ENCODE results near the gene NMRAL1.

Gene NMRAL1

DNA sequence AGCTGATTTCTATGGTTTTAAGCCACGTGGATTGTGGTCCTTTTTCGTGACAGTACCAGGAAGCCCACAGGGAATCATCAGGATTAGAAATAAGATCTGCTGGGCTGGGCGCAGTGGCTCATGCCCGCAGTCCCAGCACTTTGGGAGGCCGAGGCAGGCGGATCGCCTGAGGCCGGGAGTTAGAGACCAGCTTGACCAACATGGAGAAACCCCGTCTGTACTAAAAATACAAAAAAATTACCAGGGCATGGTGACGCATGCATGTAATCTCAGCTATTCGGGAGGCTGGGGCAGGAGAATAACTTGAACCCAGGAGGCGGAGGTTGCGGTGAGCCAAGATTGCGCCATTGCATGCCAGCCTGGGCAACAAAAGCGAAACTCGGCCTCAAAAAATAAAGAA is 6.5 kb downstream of the NMRAL1 start:
- TF ChIP-seq GATA1 (IDR thresholded peaks at IDR 0.05; ENCODE audit: low read depth, low read length) (no peak), POLR2A (IDR thresholded peaks at IDR 0.05; ENCODE audit: low read length) (no peak)
- DNase-seq = no peak

DNA sequence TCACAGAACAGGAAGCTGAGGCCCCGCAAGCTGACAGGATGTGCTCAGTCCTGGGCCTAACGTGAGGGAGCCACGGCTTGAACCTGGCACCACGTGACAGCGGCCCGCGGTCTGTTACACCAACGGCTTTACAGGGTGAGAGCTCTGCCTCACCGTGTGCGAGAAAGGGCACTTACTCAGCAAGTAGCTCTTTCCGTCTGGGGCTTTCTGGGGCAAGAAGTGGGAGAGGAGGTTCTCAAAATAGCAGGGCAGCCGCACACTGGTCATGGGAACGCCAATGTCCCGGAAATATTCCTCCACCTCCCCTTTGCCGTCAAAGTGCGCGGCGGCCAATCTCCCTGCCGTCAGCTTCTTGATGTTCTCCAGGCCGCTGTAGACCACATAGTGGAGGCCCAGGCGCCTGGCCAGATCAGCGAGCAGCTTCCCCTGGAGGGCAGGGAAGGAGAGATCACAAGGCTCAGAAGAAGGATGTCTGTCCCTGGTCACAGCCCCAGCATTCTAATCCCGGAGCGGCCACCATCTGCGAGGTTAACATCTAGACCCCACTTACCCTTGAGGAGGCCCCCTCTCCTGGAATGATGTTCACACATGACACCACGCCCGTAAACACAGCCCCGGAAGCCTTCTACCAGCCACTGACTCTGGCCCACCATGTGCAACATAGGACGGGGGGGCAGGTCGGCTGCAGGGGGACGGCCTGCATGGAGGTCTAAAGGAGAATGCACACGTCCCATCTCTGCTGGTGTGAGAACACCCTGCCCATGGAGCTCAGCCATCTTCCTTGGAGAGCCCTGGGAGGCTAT is 8.2 kb downstream of the NMRAL1 start:
- no peak for DNase-seq
- peak; percentile 5 for TF ChIP-seq POLR2A (IDR thresholded peaks at IDR 0.05; ENCODE audit: low read length)
- no peak for TF ChIP-seq GATA1 (IDR thresholded peaks at IDR 0.05; ENCODE audit: low read depth, low read length)

DNA sequence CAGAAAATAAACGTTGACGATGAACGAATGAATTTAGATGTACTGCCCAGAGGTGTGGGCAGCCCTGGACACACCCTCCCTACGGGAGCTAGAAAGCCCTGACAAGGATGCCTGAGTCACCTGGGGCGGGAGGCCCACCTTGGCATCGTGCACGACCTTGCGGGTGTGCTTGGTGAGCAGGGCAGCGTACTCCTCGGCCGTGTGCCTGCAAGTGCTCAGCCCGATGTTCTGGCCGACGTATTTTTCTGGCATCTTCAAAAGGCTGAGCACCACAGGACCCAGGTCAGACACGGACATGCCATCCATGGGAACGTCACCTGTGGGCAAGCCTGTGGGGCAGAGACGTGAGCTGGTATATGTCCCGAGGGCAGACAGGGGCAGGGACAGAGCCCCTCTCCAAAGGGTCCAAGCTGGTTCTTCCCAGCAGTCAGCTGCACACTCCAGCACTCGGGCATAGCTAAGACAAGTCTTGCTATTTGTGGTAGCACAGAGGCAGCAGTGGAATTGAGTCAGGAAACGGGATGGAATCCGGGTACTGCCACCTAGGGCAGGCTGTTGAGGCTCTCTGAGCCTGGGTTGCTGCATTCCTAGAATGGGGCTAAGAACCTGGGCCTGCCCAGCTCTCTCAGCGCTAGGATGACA is 10.8 kb downstream of the NMRAL1 start:
- TF ChIP-seq POLR2A (IDR thresholded peaks at IDR 0.05; ENCODE audit: low read length) (no peak), GATA1 (IDR thresholded peaks at IDR 0.05; ENCODE audit: low read depth, low read length) (no peak)
- no peak for DNase-seq

- DNase-seq = no peak
- TF ChIP-seq GATA1 (IDR thresholded peaks at IDR 0.05; ENCODE audit: low read depth, low read length) (no peak), POLR2A (IDR thresholded peaks at IDR 0.05; ENCODE audit: low read length) (no peak)
Measured at GRCh38 chr16:4461250-4462085, 13.0 kb downstream of the NMRAL1 start.

DNA sequence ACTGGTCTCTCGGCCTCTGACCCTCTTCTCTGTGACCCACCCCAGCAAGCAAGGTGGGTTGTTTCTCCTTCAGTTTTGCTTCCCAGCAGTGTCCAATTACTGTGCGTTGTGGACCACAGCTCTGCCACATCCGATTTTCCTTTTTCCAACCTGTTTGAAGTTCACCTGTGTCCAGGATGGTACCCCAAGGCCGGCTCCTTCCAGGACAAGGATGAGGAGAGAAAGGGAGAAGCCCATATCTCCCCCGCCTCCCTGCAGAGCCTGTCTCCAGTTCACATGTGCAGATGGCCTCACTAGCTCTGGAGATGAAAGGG is 13.5 kb downstream of the NMRAL1 start:
- TF ChIP-seq POLR2A (IDR thresholded peaks at IDR 0.05; ENCODE audit: low read length) = no peak
- TF ChIP-seq GATA1 (IDR thresholded peaks at IDR 0.05; ENCODE audit: low read depth, low read length) = no peak
- no peak for DNase-seq

GRCh38 chr16:4455951-4456350 is 18.5 kb downstream of the NMRAL1 start:
- TF ChIP-seq POLR2A (IDR thresholded peaks at IDR 0.05; ENCODE audit: low read length) = no peak
- no peak for TF ChIP-seq GATA1 (IDR thresholded peaks at IDR 0.05; ENCODE audit: low read depth, low read length)
- DNase-seq = no peak

GRCh38 chr16:4455081-4455480 is 19.3 kb downstream of the NMRAL1 start:
- no peak for DNase-seq
- TF ChIP-seq POLR2A (IDR thresholded peaks at IDR 0.05; ENCODE audit: low read length) = no peak
- no peak for TF ChIP-seq GATA1 (IDR thresholded peaks at IDR 0.05; ENCODE audit: low read depth, low read length)

DNA sequence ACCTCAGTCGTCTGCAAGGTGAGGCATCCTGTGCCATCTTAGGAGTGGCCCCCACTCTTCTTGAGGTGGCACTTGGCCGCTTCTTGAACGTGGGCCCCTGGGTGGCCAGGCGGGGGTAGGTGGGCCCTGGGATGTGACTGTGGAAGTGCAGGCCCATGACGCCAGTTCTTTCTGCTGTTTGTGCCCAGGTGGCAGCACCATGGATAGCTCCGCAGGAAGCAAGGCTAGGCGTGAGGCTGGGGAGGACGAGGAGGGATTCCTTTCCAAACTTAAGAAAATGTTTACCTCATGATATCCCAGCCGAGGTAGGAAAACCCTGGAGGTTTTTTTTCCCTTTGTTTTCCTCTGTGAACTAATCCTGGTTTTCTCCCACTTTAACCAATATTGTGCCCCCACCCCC is 19.8 kb downstream of the NMRAL1 start:
- no peak for TF ChIP-seq POLR2A (IDR thresholded peaks at IDR 0.05; ENCODE audit: low read length)
- no peak for TF ChIP-seq GATA1 (IDR thresholded peaks at IDR 0.05; ENCODE audit: low read depth, low read length)
- DNase-seq = no peak

DNA sequence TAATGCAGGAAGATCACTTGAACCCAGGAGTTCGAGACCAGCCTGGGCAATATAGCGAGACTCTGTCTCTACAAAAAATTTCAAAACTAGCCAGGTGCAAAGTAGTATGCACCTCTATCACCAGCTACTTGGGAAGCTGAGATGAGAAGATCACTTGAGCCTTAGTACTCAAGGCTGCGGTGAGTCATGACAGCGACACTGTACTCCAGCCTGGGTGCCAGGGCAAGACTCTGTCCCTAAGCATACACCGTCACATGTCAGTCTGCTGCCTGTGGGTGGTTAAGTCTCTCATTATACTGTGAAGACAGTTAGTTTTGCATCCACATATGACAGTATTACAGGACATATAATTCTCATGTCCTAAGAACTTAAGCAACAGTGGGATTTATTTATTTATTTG is 21.8 kb downstream of the NMRAL1 start:
- DNase-seq = no peak
- TF ChIP-seq POLR2A (IDR thresholded peaks at IDR 0.05; ENCODE audit: low read length) = no peak
- TF ChIP-seq GATA1 (IDR thresholded peaks at IDR 0.05; ENCODE audit: low read depth, low read length) = no peak

DNA sequence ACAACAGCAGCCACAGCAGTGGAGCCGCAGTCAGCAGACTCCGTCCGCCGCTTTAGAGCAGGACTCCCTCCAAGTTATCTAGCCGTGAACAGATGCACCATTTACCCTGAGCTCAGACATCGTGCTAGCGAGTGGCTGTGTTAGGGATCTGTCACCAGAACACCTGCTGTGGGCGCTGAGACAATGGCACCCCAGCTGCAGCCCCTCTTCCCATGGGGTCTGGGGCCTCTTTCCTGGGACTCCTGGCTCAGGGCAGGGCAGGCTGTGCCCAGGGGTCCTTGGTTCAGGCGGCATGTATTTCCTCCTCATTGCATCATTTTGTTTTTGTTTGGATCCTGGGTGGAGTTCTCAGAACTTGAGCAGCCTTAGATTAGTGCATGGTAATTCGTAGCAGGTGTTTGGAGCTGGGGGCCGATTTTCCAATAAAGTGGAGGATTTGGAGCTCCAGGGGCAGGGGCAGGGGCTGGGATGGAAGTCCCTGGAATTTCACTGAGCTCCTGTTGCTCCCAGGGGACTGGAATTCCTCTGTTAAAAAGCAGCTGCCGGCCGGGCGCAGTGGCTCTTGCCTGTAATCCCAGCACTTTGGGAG is 23.4 kb downstream of the NMRAL1 start:
- DNase-seq = peak; percentile 61 to 84
- TF ChIP-seq GATA1 (IDR thresholded peaks at IDR 0.05; ENCODE audit: low read depth, low read length) (no peak), POLR2A (IDR thresholded peaks at IDR 0.05; ENCODE audit: low read length) (no peak)

DNA sequence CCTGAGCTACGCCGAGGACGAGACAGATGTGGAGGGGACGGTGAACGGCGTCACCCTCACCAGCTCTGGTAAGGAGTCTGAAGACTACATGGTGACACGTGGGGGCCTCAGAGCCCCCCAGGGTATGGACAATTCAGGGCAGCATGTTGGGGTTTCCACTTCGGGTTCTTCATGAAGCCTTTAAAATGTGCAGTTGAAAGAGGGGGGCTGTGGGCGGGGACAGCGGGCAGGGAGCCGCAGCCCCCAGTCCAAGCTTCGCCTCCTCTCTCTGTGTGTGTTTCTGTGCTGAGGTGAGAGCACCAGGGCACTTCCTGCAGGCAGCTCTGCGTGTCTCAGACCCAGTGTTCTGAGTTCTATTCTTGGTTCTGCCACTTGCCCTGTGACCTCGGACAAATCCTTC is 24.0 kb downstream of the NMRAL1 start:
- TF ChIP-seq POLR2A (IDR thresholded peaks at IDR 0.05; ENCODE audit: low read length) (no peak), GATA1 (IDR thresholded peaks at IDR 0.05; ENCODE audit: low read depth, low read length) (no peak)

GRCh38 chr16:4443986-4444385 is 30.4 kb downstream of the NMRAL1 start:
- DNase-seq = no peak

More for the DNA sequence above, 24.0 kb downstream of the NMRAL1 start:
- no peak for DNase-seq

GRCh38 chr16:4443271-4443670 is 31.2 kb downstream of the NMRAL1 start:
- TF ChIP-seq POLR2A (IDR thresholded peaks at IDR 0.05; ENCODE audit: low read length) (no peak), GATA1 (IDR thresholded peaks at IDR 0.05; ENCODE audit: low read depth, low read length) (no peak)
- no peak for DNase-seq

More at GRCh38 chr16:4443986-4444385, 30.4 kb downstream of the NMRAL1 start:
- TF ChIP-seq POLR2A (IDR thresholded peaks at IDR 0.05; ENCODE audit: low read length) (no peak), GATA1 (IDR thresholded peaks at IDR 0.05; ENCODE audit: low read depth, low read length) (no peak)

DNA sequence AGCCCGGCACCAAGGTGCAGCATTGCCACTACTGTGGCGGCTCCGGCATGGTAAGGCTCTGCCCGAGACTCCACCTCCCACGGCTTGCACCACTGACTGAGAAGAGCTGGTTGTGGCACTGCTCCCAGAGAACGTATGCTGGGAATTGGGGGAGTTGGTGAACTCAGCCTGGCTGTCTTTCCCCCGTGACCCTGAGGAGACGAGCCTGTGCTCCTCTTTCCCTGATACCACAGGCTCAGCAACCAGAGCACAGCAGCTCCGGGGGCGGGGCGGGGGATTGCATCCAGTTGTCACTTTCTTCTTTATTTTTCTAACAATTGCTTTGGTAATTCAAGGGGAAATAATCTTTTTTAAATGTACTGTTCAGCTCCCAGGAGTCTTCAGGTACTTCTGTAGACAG is 32.1 kb downstream of the NMRAL1 start:
- TF ChIP-seq POLR2A (IDR thresholded peaks at IDR 0.05; ENCODE audit: low read length) (no peak), GATA1 (IDR thresholded peaks at IDR 0.05; ENCODE audit: low read depth, low read length) (no peak)

More for the DNA sequence above, 32.1 kb downstream of the NMRAL1 start:
- no peak for DNase-seq
